ENCODE results near the gene PLA2G6. TPM values are rescaled to one million over a fixed set of nuclear protein-coding genes. Genes with fewer than 3 reads are reported as not detected.

The PLA2G6 gene
- total RNA-seq, 1 experiment from 2014 or later: 2.5 TPM

DNA sequence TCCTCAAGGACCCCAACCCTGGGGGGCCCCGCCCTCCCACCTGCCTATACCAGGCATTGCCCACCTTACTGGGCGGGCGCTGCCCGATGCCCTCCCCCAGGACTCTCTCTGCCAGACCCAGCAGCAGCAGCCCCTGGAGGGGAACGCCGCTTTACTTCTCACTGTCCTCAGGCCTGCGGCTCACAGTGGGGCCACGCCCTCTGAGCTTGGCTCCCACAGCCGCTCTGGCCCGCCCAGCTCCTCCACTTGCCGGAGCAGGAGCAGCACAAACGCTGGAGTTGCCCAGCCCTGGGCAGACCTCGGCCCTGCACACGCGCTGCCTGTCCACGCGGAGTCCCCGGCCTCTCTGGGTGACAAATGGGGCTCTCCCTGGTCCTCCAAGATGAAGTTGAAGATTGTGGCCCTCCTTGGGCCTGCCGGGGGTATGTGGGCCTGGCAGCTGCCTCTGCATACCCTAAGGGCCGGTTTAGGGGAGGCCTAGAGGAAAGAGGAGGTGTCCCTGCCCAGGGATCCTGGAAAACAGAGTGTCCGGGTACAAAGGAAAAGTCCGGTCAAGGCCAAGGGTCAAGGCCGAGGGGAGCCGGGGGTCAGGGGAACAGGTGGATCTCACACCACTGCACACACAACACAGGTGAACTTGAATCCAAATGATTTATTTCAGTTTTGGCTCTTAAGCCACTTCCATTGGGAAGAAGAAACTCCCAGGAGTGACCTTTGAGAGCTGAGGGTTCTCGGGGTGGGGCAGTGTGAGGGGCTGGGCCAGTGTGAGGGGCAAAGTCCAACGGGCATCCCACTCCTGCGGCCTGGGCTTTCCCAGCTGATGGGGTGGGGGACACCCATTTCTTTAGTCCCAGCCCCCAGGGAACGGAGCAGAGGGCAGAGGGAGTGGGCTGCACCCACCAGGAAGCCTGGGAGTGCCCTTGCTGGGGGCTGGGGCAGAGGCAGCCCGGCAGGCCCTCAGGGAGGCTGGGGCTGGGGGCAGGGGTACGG, 70.5 kb downstream of the PLA2G6 start:
- no peak for DNase-seq (ENCODE audit: low spot score)

DNA sequence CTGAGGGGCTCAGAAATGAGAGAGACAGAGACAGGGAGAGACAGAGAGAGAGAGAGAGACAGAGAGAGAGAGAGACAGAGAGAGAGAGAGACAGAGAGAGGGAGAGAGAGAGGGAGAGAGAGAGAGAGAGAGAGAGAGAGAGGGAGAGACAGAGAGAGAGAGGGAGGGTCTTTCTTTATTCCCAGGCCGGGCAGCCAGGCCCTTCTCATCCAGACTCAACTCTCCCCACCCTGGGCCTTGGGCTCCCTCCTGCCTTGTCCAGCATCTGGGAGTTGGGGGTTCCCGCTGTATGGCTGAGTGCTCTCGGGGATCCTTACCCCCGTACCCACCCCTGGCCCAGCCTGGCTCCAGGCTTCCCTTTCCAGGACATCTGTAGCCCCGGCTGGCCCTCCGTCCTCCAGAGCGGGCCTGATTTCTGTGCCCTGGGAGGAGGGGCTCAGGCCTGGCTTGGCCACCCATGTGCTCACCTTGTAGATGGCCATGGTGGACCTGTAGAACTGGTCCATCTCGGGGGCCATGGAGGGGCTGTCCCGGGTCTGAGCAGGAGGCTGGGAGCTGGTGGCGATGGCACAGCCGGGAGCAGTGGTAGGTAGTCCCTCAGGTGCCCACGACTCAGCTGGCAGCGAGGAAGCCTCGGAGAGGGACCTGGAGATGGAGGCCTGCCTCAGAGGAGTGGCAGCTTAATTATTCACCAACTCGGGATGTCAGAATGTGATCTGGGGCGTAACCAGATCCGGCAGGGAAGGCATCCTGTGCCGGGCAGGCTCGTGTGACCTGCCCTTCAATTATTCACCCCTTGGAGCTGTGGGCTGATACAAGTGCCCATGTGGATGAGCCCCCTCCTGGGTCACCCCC, 71.4 kb downstream of the PLA2G6 start, which contains the start of gene BAIAP2L2:
Gene BAIAP2L2 (minus strand): TSS at position 677 of the 855 bp plus-strand sequence. CDS start 159 bp downstream, at position 518.
- DNase-seq (ENCODE audit: low spot score): no peak

DNA sequence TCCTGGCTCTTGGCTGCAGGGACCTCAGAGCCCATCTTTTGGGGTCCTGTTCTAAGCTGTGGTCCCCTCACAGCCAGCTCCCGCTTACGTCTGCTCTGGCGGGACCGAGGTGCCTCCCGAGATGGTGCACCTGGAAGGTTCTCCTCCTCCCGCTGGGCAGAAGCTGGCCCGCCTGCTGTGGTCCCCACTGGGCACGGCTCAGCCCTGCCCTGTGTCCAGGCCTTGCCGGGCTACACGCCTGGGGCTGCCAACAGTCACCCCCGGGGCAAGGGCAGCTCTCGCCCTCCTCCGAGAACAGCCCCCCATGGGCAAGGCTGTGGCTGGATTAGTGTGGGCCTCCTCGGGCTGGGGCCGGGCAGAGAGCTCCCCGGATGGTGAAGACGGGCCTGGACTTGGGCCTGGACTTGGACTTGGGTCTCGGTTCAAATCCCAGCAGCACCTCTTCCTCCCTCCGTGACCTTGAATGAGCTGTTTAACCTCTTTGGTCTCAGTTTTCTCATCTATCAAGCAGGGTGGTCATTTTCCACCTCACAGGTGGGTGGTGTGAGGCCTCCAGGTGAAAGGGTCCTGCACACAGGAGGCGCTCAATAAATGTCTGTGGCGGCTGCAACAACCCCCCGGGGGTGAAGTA, 72.1 kb downstream of the PLA2G6 start:
- DNase-seq (ENCODE audit: low spot score): no peak

DNA sequence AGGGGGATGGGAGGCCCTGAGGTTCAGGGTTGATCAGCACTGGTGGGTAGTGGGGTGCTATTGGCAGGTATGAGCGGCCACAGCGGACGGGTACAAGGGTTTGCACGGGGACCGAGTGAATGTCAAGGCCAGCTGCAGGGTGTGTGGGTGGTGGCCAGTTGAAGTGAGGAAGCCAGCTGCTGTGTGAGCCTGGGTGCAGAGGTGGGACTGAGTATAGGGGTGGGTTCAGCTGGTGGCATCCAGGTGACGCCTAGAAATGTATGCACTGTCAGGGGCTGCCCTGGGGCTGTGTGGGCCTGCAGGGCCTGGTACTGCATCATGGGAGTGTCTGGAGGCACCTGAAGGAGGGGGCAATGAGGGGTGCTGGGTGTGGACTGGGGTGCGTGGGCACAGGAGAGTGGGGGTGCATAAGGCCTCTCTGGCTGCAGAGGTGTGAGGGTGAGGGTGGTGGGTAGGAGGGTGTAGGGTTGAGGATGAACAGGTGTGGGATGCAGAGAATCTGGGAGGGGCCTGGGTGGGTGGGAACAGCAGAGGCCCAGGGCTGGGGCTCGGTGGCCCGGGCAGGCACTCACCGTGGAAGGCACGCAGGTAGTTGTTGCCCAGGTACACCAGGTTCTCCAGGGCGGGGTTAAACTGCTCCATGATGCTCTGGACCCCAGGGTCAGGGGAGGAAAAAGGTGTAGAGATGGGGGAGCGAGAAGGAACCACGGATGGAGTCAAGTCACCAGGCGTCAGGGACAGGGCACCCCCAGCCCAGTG, 72.9 kb downstream of the PLA2G6 start:
- no peak for DNase-seq (ENCODE audit: low spot score)

DNA sequence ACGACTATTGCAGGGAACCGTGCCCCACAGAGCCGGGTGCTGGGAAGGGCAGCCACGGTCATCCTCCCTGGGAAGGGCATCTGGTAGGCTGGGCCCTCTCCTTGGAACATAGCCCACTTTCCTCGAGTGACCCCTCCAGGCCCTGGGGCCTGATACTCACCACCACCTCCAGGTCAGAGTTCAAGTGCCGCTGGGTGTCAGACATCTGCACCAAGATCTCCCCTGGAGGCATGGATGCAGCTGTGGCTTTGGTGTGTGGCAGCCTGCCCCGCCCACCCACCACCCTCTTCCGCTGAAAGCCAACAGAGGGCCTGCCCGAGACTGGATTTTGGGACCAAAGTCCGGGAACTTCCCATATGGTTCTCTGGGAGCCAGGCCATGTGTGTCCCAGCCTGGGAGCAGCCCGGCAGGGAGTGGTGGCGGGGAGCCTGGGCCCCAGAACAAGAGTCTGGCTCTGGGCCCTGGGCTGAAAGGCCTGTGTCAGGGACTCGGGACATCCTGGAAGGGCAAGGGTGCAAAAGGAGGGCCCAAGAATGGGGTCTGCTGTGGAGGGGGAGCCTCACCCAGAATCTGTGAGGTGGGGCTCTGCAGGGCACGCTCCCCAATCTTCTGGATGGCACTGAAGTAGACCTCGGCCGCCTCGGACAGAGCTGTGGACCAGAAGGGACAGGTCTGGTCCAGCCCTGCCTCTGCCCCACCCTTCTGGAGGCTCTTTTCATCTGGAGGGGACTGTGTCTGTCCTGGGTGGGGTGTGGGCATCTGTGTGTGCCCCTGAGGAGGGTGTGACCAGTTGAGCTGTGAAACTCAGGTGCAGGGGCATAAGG, 73.7 kb downstream of the PLA2G6 start:
- no peak for DNase-seq (ENCODE audit: low spot score)

DNA sequence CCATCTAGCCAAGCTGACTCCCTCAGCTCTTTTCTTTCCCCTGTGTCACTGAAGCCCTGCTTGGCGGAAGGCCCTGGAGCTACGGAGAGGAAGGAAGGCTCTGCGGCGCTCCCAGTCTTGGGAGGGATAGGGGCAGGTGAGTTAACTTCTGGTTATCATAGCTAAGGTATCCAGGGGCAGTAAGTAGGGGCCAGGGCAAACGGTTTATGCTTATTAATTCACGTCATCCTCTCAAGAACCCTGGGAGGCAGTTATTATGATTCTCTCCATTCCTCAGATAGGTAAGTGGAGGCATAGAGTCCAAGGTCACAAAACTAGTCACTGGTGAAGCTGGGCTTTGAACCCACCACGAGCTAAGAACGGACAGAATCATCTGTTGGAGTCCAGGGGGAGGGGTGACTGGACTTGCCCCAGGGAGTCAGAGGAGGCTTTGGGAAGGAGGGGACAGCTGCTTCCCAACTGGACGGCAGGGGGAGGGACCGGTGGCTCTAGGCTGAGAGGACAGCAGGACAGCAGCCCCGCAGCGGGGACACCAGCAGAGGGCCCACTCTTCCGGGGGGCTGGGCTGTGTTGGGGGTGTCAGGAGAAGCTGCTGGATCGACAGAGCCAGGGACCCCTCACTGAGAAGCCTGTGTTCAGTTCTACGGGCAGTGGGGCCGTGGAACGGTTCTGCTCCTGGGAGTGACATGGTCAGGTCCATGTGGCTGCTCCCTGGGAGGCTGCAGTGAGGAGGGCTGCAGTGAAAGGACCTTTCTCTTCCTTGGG, 74.6 kb downstream of the PLA2G6 start:
- DNase-seq (ENCODE audit: low spot score): no peak

DNA sequence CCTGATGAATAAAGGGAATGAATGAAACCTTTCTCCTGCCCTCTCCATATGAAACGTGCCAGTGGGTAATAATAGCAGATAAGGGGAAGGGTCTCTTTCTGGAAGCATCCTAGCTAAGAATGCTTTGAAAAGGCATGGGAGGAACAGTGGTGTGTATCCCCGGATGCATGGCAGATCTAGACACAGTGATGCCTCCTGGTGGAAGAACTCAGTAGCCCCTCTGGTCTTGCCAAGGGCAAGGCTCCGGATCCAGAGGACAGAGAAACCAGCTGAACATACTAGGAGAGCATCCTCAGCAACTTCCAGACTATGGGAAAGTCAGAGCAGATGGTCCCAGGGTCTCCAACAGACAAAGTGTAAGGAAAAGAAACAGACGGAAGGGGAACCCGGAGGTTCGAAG, 77.5 kb downstream of the PLA2G6 start:
- DNase-seq (ENCODE audit: low spot score): no peak

DNA sequence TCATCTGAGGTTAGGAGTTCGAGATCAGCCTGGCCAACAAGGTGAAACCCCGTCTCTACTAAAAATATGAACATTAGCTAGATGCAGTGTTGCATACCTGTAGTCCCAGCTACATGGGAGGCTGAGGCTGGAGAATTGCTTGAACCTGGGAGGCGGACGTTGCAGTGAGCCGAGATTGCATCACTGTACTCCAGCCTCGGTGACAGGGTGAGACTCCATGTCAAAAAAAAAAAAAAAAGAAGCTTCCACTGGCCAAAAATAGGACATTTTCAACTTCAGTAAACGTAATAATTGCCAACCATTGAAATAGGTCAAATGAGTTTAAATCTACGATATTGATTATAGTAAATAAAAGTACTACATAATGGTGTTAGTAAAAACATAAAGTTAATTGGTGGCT, 78.0 kb downstream of the PLA2G6 start:
- DNase-seq (ENCODE audit: low spot score): no peak

DNA sequence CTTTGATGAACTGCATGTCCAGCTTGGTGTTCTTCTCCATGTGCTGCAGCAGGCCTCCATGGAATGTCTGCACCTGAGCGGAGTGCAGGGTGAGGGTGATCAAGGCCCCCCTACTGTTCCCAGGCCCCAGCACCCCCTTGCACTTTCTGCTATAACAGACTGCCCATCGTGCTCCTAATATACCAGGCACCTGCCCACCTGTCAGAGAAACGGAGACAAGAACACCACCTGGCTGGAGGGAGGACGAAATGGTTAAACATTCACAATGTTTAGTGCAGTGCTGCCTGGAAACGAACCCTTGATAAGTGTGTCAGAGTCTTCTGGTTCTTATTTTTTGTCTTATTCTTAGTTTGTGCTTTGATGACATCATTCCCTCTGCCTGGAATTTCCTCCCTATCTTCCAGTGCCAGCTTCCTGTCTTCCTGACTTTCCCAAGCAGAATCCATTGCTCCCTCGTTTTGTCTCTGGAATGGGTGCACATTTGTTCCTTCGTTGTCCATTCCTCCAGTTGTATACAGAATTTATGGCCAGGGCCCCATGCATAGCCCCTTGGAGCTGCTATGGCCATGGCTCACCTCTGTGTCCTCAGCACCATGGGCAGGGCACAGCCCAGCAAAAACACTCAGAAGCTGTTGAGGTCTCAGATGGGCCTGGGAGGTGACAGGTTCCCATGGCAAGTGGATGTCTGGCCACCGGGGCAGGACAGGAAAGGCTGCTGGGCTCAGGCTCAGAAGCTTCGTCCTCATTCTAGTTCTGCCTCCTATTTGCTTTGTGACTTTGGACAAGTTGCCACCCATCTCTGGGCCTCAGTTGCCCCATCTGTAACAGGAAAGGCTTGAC, 83.0 kb downstream of the PLA2G6 start:
- DNase-seq (ENCODE audit: low spot score): no peak

DNA sequence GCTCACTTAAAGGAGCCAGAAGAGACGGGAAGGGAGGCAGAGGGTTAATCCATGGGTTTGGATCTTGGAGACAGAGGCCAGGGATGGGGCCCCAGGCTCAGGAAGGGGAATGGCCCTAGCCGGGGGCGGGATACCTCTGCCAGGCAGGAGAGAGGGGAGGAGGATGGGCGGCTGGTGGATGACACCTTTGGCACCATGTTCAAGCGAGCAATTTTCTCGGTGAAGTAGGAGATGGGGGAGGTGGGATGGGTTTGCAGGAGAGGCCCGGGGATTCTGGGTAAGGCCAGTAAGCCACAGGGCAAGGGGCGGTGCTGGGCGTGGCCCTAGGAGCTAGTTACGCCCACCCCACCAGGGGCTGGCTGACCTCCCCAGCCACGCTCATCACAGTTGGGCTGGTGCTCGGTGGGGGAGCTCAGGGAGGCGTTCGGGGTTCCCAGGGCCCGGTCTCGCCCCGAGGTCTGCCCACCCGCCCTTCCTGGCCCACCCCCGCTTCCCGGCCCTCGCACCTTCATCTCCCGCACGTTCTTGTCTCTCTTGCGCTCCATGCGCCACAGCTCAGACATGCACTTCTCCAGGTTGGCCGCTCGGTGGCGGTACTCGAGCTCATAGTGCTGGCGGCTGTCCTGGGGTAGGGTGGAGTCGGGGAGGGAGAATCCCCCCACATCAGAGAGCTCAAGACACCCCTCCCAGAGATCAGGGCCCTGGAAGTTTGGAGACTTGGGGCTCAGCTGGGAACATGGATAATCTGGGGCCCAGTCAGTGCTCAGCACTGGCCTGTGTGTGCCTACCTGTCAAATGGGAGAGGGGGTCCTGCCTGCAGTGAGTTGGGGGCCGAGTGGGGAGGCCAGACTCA, 83.8 kb downstream of the PLA2G6 start:
- no peak for DNase-seq (ENCODE audit: low spot score)

DNA sequence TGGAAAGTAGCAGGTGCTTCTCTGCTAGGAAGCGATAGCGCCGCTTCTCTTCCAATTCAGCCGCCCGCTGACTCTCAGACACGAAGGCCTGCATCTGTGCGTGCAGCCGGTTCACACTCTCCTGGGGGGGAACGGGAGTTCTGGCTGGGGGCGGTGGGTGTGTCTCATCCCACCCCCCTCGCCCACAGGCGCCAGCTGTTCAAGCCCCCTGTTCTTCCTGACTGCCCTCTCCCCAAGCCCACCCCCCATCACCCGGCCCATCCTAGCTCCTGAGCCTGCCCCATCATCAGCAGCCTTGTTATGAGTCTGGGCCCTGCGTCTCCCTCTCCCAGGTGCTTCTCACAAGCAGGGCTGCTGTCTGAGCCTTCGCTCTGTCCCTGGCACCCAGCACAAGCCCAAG, 84.6 kb downstream of the PLA2G6 start:
- DNase-seq (ENCODE audit: low spot score): no peak

DNA sequence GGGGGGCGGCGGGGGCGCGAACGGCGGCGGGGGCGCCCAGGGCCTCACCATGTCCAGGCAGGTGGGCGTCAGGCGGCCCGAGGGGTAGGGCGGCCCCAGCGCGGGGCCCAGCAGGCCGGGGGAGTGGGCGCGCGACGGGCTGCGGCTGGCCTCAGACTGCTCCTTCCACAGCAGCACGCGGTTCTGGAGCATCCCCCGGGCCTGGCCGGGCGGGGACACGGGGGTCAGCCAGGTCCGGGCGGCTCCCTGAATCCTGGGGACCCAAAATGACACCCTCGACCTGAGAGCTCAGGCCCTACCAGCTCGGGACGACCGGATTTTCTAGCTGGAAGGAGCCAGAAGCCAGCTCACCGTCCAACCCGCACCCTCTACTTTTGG, 92.2 kb downstream of the PLA2G6 start:
- DNase-seq (ENCODE audit: low spot score): no peak

DNA sequence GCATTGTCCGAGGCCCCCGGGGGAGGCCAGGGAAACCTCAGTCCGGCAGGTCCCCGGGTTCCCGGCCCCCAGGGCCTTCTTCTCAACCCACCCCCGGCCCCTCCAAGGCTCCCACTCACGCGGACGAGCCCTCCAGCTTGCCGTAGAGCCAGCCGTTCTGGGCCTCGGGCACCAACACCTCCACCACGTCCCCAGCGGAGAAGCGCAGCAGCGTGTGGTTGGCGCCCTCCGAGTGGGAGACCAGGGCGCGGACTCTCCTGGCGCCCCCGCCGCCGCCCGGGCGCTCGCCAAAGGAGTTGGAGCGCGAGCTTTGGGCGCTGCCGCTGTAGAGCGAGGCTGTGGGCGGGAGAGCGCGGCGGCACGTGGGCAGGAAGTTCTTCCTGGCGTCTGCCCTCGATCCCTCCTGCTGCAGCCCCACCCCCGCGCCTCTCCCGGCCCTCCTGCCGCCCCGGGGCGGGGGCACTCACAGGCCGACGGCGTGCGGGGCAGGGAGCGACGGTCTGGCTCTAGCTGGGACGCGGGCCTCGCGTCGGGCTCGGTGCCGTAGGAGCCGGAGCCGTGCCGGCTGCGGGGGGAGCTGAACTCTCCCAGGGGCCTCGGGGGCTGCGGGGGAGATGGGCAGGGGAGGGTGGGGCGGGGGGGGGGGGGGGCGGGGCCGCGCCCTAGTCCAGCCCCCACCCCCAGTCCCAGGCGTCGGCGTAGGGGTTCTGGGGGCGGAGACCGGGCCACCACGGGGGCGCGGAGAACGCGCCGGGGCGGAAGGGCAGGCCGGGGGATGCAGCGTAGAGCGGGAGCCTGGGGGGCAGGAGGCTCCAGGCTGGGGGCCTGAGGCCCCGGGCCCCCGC, 92.8 kb downstream of the PLA2G6 start:
- no peak for DNase-seq (ENCODE audit: low spot score)

DNA sequence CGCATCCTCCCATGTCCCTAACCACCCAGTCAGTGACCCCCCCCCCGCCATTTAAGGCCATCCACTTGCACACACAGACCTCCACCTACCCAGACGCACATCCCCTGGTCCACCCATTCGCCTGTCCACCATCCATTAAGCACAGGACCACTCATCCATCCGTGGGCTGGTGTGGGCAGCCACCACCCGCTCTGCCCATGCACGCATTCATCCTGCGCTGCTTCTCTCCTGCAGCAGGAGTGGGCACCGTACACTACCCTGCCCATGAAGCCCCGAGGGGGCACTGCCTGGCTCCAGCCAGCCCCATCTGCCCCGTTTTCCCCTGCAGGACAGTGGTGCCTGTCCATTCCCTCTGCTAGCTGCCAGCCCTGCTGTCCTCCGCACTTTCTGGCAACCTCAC, 93.8 kb downstream of the PLA2G6 start:
- no peak for DNase-seq (ENCODE audit: low spot score)

DNA sequence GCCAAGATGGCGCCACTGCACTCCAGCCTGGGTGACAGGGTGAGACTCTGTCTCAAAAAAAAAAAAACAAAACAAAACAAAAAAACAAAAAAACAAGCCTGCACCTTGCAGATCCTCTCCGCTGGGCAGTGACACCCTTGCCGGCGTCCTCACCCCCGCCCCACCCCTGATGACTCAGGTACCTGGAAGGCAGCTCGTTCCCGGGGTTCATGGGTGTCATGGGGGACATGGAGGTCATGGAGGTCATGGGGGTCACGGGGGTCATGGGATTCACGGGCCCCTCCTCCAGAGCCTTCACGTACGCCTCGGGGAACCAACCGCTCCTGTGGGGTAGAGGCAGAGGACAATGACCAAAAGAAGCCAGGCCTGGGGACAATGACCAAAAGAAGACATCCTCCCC, 94.7 kb downstream of the PLA2G6 start:
- no peak for DNase-seq (ENCODE audit: low spot score)

DNA sequence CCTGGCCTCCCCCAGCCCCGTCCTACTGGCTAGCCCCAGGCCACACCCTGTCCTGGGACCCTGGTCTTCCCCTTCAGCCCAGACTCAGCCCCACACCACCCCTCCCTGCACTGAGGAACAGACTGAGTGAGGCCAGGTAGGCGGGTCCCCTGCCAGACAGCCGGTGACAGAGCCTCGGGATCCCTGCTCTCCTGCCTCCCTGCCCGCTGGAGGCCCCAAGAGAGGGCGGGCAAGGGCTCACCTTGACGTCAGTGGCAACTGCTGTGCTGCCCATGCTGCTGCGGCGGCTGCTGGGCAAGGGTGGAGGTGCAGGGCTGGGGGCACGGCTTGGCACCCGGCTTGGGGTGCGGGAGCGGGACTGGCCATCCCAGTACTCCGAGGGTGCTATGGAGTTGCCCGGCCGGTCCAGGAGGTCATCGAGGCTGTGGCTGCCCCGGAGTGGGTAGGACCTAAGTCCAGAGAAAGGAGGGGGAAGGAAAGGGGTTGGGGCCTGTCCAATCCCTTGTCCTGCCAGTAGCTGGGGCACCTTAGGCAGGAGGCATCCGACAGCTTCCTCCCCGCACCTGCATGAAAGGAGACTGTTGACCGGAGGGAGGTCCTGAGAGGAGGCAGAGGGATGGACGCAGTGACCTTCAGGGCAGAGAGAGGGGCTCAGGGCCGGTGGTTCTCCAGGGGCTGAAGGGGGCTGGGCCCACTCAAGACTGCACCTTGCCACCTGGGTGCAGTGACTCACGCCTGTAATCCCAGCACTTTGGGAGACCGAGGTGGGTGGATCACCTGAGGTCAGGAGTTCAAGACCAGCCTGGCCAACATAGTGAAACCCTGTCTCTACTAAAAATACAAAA, 95.4 kb downstream of the PLA2G6 start:
- DNase-seq (ENCODE audit: low spot score): no peak
